HG03280 (cell line): ENCODE measurements around the gene LRRC74A.
A peak's percentile ranks its signal among the peaks of the same experiment; 100 is the strongest.

Source experiments
- ATAC-seq: cut with Tn5 transposase; IDR thresholded peaks from one replicate; pipeline ENCODE4 v1.9.1; 2021; ENCODE audit warnings: mild to moderate bottlenecking, moderate library complexity; ENCODE audit not compliant: unreplicated experiment

Gene LRRC74A

DNA sequence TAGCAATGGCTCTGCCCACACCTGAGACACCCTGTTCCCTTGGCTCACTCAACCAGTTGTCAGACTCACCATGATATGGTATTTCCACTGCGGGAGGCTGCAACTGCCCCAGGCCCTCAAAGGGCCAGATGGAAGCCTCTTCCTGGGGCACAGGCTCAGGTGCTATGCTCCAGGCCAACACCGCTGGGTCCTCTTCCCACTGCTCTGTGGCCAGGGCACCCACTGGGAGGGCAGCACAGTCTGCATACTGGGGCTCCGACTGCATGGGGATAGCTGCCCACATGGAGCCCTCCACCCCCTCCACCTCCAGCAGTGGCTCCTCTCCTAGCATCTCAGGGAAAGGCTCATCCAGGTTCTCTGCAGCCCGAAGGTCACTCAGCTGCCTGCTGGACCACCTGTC is 17.2 kb upstream of the LRRC74A start:
- ATAC-seq = no peak

DNA sequence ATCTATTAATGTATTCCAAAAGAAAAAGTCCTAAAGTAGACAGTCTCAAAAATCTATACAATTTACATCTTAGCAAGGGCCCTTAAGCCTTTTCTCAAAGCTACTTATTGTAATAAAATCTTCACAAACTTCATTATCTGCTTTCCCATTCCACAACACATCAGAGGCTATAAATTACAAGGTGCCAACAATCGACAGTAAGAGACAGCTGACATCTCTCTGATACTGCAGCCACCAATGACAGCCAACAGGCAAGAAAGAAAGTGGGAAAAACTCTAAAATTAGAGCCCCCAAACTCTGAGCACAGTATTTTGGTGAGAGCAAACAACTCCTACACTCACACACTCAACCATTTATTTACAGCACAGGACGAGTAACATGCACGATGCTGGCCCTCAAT is 15.7 kb upstream of the LRRC74A start:
- no peak for ATAC-seq

DNA sequence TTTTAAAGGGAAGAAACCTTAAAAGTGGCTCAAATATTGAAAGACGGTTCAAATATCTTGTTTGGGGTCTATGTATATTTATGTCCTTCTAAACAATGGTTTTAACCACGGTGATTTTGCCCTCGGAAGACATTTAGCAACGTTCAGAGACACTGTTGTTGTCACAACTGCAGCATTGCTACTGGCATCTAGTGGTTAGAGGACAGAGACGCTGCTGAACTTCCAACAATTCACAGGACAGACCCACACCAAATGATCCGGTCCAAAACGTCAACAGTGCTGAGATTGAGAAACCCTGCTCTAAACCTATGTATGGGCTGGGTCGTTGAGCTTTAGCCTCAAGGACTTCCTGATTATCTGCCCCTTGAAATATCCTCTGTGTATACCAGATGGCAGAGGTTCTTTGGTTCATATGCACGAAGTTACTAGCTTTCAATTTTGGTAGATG is 15.2 kb upstream of the LRRC74A start:
- ATAC-seq = no peak

DNA sequence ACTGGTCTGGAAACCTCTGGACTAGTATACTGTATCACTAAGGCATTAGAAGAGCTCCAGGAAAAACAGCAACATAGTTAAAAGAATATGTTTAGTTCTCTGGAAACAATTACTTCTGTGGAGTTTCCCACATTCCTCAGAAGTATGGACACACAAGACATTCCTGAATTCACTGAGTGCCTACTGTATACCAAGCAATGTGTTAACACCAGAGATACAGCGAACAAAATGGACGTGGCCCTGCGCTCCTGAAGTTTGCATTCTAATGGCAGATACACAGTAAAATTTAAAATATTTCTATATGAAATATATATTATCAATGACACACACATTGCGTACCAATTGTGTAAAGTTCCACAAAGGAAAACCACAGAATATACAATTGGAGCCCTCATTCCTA is 14.6 kb upstream of the LRRC74A start:
- no peak for ATAC-seq

DNA sequence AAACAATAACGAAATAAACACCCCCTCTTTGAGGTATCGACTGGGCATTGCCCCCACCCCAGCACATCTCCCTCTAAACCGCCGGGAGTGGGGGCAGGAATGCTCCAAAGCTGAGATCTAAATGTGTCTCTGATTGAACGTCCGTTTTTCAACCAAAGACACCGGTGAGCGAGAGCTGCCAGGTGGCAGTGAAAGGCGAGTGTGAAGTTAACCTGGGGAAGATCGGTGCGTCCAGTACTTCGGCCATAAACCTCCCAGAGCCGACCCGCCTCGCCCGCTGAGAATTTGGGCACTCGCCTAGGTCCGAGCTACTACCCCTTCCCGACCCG is 14.2 kb upstream of the LRRC74A start:
- peak; percentile 3 for ATAC-seq

DNA sequence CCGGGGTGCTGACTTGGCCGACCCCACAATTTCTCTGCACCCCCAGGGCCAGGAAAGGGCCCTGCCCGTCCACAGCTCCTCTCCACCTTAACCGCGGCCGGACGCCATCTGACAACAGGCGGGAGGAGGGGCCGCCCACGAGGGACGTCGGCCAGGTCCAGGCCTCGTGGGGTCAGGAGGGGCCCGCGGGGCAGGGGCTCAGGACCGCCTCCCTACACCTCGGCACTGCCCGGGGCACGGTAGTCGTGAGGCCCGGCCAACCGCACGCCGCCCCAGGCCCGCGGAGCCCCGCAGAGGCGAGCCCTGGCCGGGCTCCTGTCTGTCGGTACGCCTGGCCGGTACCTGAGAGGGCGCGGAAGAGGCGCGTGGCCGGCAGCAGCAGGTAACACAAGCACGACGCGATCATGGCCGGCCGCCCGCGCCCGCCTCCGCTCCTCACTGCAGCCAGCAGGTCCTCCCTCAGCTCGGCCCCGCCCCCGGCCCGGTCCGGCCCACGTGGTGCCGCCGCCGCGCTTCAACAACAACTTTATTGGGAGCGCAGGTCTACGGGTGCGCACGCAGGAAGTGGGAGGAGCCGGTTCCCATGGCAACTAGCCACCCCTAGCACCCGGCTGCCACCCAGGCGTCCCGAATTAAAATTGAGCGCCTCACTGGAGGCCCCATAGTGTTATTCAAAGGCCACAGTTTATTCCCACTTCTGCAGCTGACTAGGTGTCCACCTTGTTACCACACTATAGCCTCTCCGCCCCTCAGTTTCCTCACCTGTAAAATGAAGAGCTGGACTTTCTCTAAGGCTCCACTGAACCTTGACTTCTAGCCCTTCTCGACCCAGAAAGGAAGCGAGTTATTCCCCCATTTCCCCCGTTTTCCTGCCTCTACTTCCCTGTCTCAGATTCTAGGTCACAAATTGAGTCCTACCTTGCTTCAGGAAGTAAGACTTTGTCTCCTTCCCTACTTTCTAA is 13.5 kb upstream of the LRRC74A start, which contains the start of gene ANGEL1:
Gene ANGEL1 (minus strand): TSS at position 461 of the 962 bp plus-strand sequence. CDS start 55 bp downstream, at position 406.
- peak; percentile 90 for ATAC-seq

DNA sequence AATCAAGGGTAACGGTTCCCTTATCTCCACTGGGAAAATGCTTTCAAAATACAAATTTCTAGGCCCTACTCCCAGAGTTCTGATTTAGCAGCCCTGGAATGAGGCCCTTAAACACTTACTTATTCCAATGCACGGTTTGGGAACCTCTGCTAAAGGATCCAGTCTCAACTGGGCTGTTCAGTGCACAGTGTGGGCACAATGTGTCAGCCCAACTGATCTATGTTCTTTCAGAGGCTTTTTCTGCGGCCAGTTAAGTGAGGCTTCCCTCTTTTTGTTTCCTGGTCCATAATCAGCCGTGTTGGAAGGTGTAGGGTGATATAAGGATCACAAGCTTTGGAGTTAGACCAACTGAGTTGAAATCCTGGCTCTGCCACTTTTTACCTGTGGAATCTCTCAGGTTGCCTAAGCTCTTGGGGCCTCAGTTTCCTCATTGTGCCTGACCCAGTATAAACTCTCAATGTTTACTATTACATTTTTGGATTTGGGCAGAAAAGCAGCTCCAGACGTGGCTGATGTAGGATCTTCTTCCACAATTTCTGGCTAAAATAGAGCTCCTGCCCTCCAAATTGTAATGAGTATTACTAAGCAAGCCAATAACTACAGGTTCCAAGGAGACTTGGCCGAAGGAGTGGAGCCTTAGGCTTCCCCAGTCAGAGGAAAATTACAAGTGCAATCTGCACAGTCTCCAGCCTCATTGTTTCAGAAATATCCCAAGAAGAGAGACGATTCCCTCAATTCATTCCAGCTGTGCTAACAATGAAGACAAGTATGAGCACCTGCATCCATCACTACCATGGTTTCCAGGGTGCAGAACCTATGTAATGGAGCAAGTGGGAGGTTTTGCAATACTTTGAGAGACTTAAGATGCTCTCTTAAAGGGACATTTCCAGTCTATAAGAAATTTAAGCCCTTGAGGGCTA is 11.2 kb upstream of the LRRC74A start:
- no peak for ATAC-seq

DNA sequence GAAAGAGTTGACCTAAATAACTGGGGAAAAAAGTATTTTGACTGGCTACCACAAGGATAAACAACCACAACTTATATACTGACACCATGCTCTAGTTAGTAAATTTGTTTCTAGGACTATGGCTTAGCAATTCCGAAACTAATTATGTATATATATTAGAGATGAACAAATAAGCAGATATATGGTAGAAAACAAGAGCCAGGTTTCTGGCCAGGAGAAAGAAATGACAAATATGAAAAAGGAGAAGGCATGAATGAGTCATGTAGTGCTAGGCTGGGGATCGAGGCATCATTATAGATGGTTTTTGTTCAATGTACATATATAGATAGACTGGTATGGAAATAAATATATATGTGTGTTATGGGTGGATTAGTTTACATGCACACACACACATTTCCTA is 5.5 kb upstream of the LRRC74A start:
- no peak for ATAC-seq

DNA sequence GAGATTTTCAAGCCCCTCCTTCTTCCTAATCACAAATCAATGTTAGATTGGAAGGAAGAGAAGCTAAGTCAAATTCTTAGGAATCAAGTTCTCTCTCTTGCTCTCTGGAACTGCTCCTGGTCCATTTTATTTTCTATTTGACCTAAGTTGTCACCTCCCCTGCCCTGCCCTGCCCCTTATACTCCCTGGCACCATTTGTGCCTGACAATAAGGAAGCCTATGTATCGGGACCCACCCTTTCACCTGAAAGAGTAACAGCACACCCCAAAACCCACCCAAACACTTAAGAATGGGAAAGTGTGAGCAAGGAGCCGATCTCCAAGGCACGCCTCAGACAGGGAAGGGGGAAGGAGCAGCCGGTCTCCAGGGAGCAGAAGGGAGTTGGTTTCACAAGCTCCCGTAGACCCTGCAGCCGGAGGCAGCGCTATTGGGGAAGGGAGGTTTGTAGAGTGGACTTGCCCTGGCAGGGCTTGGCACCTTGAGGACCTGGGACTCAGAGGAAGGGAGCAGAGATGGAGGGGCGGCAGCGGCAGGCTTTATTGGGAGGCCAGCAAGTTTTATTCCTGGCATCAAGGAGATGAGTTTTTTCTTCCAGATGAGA is 1.6 kb downstream of the LRRC74A start:
- no peak for ATAC-seq

DNA sequence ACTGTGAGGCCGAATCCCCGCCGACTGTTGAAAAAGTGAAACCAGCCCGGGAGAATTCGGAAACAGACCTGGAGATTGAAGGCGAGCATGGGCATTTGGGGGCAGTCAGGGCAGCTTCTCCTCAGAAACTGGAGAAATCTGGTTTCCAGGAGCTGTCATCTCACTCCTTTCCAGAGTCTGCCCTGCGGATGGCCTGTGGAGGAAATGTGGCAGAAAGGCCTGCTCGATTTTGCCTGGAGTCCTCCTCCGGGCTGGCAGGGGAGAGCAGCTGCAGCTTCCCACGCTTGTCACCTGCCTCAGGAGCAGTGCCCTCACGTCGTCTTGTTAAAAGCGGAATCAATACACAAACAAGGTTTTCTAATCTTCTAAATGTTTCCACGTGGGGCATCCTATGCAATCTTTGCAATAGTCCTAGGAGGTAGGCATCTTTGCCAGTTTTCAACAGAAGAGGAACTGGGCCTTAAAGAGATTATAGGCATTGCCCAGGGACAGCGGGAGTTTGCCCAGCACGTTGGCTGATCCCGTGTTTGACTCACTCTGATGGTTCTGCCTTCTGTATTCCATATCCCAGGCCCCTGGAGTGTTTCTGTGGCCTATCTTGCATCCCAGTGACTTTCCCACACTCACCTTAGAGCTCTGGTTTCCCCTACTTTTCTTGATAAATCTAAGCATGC is 2.3 kb downstream of the LRRC74A start:
- ATAC-seq = no peak

DNA sequence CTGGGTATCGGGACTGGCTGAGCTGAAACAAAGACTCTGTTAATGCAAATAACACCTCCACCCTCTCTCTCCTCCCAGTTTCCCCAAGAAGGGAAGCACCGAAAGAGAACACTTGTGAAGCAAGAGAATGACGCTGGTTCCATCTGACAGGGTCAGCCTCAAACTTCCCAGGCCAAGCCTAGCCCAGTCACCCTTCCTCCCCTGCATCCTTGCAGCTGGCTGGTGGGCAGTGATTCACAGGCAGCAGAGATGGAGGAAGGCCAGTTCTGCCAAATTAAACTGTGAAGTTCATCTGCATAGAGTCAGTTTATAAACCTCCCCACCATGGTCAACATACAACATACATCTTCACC is 2.8 kb downstream of the LRRC74A start:
- no peak for ATAC-seq

DNA sequence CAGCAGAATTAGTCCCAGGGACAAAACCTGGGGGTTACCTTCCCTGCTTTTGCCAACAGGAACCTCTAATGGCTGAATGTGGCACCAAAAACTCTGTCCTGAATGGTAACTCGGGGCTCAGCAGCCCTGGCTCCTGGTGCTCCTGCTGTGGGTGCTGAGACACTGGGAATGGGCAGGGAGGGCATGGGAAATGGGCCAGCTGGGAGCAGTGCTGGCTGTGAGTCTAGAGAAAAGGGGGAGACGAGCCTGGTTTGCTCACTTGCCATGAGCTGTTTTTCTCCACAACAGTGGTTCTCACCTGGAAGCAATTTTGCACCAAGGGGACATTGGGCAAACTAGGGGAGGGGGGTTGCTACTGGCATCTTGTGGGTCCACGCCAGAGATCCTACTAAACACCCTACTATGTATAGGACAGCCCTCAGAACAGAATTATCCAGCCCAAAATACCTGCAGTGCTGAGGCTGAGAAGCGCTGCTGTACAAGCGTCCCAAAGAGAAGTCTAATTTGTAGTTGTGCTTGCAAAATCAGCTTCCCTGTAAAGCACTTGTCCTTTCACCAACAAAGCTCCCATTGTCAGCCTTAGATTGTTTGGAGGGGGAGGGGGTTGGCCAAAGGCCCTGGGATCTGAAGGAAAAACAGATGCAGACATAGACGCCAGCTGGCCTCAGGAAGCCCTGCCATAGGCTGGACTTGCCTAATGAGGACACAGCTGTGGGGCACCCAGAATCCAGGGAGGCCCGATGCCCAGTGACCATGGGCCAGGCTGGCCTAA is 3.6 kb downstream of the LRRC74A start:
- no peak for ATAC-seq

DNA sequence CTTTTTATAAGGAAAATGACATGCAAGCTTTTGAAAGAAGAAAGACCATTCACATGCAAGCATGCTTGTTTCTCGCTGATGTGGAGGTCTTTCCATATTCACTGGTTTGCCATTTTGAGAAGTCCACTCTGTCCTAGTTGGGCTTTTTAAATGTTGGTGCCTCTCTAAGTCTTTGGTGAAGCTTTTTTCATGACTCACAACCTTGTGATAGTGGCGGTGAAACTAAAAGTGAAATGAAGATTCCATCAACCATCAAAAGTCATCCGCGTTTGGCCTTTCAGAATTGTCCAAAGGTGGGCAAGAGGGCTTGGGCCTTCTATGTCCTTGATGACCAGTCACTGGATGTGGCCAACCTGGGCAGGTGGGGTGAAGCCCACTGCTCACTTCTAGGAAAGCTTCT is 4.3 kb downstream of the LRRC74A start:
- no peak for ATAC-seq

DNA sequence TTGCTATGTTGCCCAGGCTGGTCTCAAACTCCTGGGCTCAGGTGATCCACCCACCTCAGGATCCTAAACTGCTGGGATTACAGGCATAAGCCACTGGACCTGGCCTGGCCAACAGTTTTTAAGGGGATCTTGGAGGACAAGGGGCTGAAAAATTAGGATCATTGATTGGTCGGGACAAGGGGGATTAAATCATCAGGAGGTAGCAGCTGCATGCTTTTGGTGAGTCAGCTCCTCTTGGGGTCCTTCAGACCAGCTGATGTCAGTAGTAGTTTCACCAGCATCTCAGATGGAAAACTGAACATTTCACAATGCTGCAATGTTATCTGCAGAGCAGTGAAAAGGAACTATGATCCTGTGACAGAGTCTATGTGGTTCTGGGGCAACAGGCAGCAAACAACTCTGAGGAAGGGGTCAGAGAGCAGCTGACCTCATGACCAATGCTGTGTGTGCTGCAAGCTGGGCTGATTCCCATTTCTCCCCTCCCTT is 6.3 kb downstream of the LRRC74A start:
- no peak for ATAC-seq

DNA sequence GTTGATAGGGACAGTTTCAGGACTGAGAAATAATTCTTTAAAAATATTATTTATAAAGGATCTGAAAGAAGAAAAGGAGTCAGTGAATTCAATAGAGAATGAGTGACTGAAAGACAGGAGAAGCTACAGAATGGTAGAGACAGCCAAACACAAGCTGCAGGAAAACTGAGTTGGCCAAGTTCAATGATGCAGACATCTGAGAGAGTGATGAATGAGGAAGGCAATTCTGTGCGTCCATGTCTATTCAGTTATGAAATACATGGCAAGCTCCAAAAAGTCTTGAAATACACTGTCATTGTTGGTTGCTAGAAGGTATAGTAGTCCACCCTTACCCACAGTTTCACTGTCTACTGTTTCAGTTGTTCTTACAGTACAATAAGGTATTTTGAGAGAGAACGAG is 6.8 kb downstream of the LRRC74A start:
- ATAC-seq = no peak

DNA sequence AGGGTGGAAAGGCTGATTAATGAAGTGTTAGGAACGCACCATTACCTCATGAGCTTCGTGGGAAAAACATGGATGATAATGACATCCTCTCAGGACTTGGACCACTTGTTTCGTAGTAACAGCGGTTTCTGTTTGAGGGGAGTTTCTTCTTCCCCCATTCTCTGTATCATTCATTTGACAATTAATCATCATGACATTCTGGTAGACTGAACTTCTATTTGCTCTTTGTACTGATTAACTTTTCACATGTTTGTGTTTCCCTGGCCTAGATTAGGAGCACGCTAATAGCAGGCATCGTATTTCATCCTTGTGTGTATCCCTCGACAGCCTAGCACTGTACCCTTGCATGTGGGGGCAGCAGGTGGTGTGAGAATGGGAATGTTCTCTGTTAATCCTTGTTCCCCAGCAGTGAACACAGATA is 8.0 kb downstream of the LRRC74A start:
- ATAC-seq = no peak

DNA sequence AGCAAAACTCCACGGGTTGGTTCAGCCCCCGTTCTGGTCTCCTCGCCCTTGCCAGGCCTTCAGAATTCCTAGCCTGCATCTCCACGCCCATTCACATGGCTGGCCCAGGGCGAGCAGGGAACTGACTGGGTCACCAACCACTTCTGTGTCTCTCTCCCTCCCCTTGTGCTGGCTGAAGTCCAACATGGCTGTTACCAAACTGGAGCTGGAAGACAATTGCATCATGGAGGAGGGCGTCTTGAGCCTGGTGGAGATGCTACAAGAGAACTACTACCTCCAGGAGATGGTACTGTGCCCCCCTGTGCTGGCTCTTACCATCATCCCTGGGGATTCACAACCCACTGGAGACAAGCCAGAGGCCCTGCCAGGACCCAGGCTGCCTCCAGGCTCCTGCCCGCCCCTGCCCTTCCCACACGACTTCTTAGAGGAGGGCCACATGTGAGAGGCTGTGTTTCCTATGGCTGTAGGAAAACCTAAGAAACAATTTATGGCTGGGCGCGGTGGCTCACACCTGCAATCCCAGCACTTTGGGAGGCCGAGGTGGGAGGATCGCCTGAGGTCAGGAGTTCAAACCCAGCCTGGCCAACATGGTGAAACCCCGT is 9.9 kb downstream of the LRRC74A start:
- no peak for ATAC-seq

DNA sequence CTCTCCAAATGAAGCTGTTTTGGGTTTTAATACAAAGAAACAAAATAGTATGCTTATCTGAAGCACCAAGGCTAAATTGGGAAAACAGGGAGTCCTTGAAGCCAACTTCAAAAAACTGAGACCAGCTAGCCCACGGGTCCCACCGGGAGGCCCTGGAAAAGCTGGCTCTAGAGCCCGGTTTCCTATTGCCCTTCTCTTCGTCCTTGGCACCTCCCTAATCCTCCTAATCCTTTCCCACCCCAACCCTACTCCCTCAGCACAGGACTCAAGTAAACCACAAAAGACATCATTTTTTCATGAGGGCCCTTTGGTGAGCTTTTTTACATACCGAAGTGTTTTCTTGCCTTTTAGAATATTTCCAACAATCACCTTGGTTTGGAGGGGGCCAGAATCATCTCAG is 11.3 kb downstream of the LRRC74A start:
- ATAC-seq = no peak

DNA sequence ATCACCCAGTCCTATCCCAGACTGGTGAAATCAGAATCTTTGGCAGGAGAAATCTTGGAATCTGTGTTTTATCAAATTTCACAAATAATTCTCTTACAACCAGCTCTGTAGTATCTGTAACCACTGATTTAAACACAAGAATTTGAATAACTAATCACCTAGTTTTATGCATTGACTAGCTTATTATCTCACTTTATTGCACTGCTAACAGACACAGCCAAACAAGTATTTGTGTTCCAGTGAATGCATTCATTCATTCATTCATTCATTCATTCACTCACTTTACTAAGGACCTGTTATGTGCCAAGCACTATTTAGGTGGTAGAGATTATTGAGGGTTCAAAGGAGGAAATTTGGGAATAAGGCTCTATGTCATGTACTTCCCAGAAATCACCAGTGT is 16.2 kb downstream of the LRRC74A start:
- no peak for ATAC-seq
